K562 (cell line): ENCODE measurements around the gene EFCAB13. TPM values are rescaled to one million over a fixed set of nuclear protein-coding genes. Genes with fewer than 3 reads are reported as not detected.
A peak's percentile ranks its signal among the peaks of the same experiment; 100 is the strongest.

Experiments used
- BCOR ChIP-seq: fragments of 450-650 bp; IDR thresholded peaks from 2 replicates; pipeline ENCODE4 v1.6.1; 2016
- CTBP1 ChIP-seq: fragments of 450-650 bp; IDR thresholded peaks from 2 replicates; pipeline ENCODE4 v1.6.1; 2016; ENCODE audit warnings: borderline replicate concordance
- FOXK1 ChIP-seq: sonication (generic); formaldehyde crosslinking; IDR thresholded peaks from 2 replicates; pipeline ENCODE4 v1.8.0; 2022; ENCODE audit warnings: missing genetic modification reagents, mild to moderate bottlenecking, borderline replicate concordance
- FOXK2 ChIP-seq, 2 experiments: fragments of 450-650 bp; IDR thresholded peaks in 1 of 2; conservative IDR thresholded peaks in 1 of 2; 2 replicates each; pipeline ENCODE4 v1.6.1; 2016; ENCODE audit warnings: low read depth in 2 of 2, mild to moderate bottlenecking in 1 of 2
- IRF9 ChIP-seq: fragments of 450-650 bp; IDR thresholded peaks from 2 replicates; pipeline ENCODE4 v1.6.1; 2016; ENCODE audit warnings: missing biosample characterization, missing genetic modification characterization
- KDM5B ChIP-seq: fragments of 200-600 bp; sonication (generic); IDR thresholded peaks from 2 replicates; pipeline ENCODE4 v1.6.1; 2012; ENCODE audit warnings: low read depth, mild to moderate bottlenecking, moderate library complexity, low read length, control low read depth, inconsistent platforms; ENCODE audit not compliant: insufficient replicate concordance
- MTA2 ChIP-seq: fragments of 450-650 bp; IDR thresholded peaks from 2 replicates; pipeline ENCODE4 v1.6.1; 2016; ENCODE audit warnings: low read depth
- RAD21 ChIP-seq, 2 experiments: fragments of 250-450 bp in 1 of 2; fragments of 450-650 bp in 1 of 2; sonication (Bioruptor Pico) in 1 of 2; formaldehyde crosslinking in 1 of 2; IDR thresholded peaks in 1 of 2; conservative IDR thresholded peaks in 1 of 2; 2 replicates each; pipeline versions ENCODE4 v1.4.0 to v1.8.0; 2020 to 2022; ENCODE audit warnings: mild to moderate bottlenecking in 2 of 2, moderate library complexity in 1 of 2
- RBBP5 ChIP-seq: fragments of 200-600 bp; sonication (generic); IDR thresholded peaks from 2 replicates; pipeline ENCODE4 v1.6.1; 2012; ENCODE audit warnings: borderline replicate concordance, mild to moderate bottlenecking, low read length, control low read depth, inconsistent platforms; ENCODE audit not compliant: insufficient read depth, poor library complexity, severe bottlenecking
- ZBTB17 ChIP-seq: fragments of 450-650 bp; formaldehyde crosslinking; IDR thresholded peaks from 2 replicates; pipeline ENCODE4 v1.4.0; 2020; ENCODE audit warnings: mild to moderate bottlenecking
- ZFP36 ChIP-seq: fragments of 150-350 bp; IDR thresholded peaks from 2 replicates; pipeline ENCODE4 v1.6.1; 2018; ENCODE audit warnings: low read length, low read depth; ENCODE audit not compliant: partially characterized antibody
- ZNF3 ChIP-seq: fragments of 250-450 bp; sonication (Bioruptor Pico); IDR thresholded peaks from 2 replicates; pipeline ENCODE4 v1.5.0; 2021; ENCODE audit warnings: mild to moderate bottlenecking, moderate library complexity
- ZNF316 ChIP-seq: fragments of 450-650 bp; IDR thresholded peaks from 2 replicates; pipeline ENCODE4 v1.6.1; 2016
- ZNF639 ChIP-seq, 2 experiments: fragments of 200-800 bp in 1 of 2; sonication (Bioruptor generic) in 1 of 2; sonication (generic) in 1 of 2; formaldehyde crosslinking in 1 of 2; IDR thresholded peaks in 1 of 2; conservative IDR thresholded peaks in 1 of 2; 2 replicates each; pipeline versions ENCODE4 v1.5.0 to v1.6.1; 2016 to 2020; ENCODE audit warnings: missing compliant biosample characterization in 1 of 2, missing genetic modification characterization in 1 of 2, missing genetic modification reagents in 1 of 2
- ZNF766 ChIP-seq: fragments of 200-800 bp; sonication (Bioruptor generic); conservative IDR thresholded peaks from 2 replicates; pipeline ENCODE4 v1.6.1; 2016; ENCODE audit warnings: missing genetic modification characterization, missing compliant biosample characterization
- polyA plus RNA-seq, 8 experiments: library from polyadenylated mRNA; depleted of rRNA in 4 of 8; stranded (reverse) in 5 of 8; unstranded in 3 of 8; fragments of >200 nt; fragmentation: Nextera tagmentation in 2 of 8; fragmentation: Illumina TruSeq in 1 of 8; extraction: Ambion mirVana in 2 of 8; extraction: Trizol in 1 of 8; gene quantifications; 2 replicates each; pipeline versions ENCODE4 v1.2.1 to v1.2.3, GENCODE V29; 2011 to 2014; ENCODE audit warnings: inconsistent platforms in 1 of 8, missing spikeins in 1 of 8
- total RNA-seq, 7 experiments: library from RNA; depleted of rRNA in 6 of 7; stranded (reverse); fragments of >200 nt in 6 of 7; fragmentation: Illumina TruSeq in 2 of 7; extraction: Trizol in 2 of 7; gene quantifications; 2 replicates each; pipeline versions ENCODE4 v1.2.1 to v1.2.3, GENCODE V29; 2011 to 2021; ENCODE audit warnings: low replicate concordance in 1 of 7
- TF ChIP-seq, protein P1 (sequence below): fragments of 200-800 bp; sonication (Bioruptor generic); IDR thresholded peaks from 2 replicates; pipeline ENCODE4 v1.6.1; 2017; ENCODE audit warnings: missing genetic modification characterization, missing compliant biosample characterization
- TF ChIP-seq, protein P2 (sequence below): sonication (generic); formaldehyde crosslinking; IDR thresholded peaks from 2 replicates; pipeline ENCODE4 v1.9.0; 2022; ENCODE audit warnings: mild to moderate bottlenecking, missing genetic modification reagents
- TF ChIP-seq, protein P3 (sequence below): fragments of 250-450 bp; sonication (Bioruptor Pico); IDR thresholded peaks from 2 replicates; pipeline ENCODE4 v1.4.0; 2020; ENCODE audit warnings: mild to moderate bottlenecking, moderate library complexity, borderline replicate concordance

The EFCAB13 gene
- total and polyA plus RNA-seq, 9 of the 15 experiments (the other 6 are each of a cell fraction or from before 2014, with no cell fraction given), result 0.32 to 1.3 (median 0.95) TPM

- TF ChIP-seq, protein P1, sequence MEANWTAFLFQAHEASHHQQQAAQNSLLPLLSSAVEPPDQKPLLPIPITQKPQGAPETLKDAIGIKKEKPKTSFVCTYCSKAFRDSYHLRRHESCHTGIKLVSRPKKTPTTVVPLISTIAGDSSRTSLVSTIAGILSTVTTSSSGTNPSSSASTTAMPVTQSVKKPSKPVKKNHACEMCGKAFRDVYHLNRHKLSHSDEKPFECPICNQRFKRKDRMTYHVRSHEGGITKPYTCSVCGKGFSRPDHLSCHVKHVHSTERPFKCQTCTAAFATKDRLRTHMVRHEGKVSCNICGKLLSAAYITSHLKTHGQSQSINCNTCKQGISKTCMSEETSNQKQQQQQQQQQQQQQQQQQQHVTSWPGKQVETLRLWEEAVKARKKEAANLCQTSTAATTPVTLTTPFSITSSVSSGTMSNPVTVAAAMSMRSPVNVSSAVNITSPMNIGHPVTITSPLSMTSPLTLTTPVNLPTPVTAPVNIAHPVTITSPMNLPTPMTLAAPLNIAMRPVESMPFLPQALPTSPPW (CRISPR knock-in tag), result peak; percentile 50
- peak; percentile 54 for TF ChIP-seq KDM5B
- TF ChIP-seq ZNF3 (CRISPR knock-in tag), result no peak
- peak; percentile 78 to 86; a peak in 3 of 4 replicates for TF ChIP-seq FOXK2 (conservative IDR thresholded peaks at IDR 0.05 in 1 of 2, IDR thresholded peaks at IDR 0.05 in 1 of 2; ENCODE audit: low read depth in 2 of 2)
- peak; percentile 32 for TF ChIP-seq ZFP36
- peak; percentile 54 for TF ChIP-seq RBBP5
- peak; percentile 26; the same call in 1 of the 2 replicates for TF ChIP-seq ZNF766 (CRISPR knock-in tag)
- TF ChIP-seq, protein P2, sequence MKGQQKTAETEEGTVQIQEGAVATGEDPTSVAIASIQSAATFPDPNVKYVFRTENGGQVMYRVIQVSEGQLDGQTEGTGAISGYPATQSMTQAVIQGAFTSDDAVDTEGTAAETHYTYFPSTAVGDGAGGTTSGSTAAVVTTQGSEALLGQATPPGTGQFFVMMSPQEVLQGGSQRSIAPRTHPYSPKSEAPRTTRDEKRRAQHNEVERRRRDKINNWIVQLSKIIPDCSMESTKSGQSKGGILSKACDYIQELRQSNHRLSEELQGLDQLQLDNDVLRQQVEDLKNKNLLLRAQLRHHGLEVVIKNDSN (CRISPR knock-in tag), result 0 out of 2 replicates have a peak, but pooled peaks have one; percentile 21
- peak; percentile 85 for TF ChIP-seq CTBP1
- 0 out of 4 replicates have a peak, but pooled peaks of 1 of the 2 experiments have one; percentile 13 for TF ChIP-seq RAD21 (CRISPR knock-in tag; conservative IDR thresholded peaks at IDR 0.05 in 1 of 2, IDR thresholded peaks at IDR 0.05 in 1 of 2)
- TF ChIP-seq FOXK1, result no peak
- peak; percentile 40; the same call in 1 of the 2 replicates for TF ChIP-seq BCOR
- peak in 1 of 2 experiments; percentile 83; a peak in 2 of 4 replicates for TF ChIP-seq ZNF639 (CRISPR knock-in tag; conservative IDR thresholded peaks at IDR 0.05 in 1 of 2, IDR thresholded peaks at IDR 0.05 in 1 of 2)
- 0 out of 2 replicates have a peak, but pooled peaks have one; percentile 17 for TF ChIP-seq MTA2
- TF ChIP-seq ZNF316, result peak; percentile 82
- peak; percentile 65 for TF ChIP-seq ZBTB17 (CRISPR knock-in tag)
- TF ChIP-seq, protein P3, sequence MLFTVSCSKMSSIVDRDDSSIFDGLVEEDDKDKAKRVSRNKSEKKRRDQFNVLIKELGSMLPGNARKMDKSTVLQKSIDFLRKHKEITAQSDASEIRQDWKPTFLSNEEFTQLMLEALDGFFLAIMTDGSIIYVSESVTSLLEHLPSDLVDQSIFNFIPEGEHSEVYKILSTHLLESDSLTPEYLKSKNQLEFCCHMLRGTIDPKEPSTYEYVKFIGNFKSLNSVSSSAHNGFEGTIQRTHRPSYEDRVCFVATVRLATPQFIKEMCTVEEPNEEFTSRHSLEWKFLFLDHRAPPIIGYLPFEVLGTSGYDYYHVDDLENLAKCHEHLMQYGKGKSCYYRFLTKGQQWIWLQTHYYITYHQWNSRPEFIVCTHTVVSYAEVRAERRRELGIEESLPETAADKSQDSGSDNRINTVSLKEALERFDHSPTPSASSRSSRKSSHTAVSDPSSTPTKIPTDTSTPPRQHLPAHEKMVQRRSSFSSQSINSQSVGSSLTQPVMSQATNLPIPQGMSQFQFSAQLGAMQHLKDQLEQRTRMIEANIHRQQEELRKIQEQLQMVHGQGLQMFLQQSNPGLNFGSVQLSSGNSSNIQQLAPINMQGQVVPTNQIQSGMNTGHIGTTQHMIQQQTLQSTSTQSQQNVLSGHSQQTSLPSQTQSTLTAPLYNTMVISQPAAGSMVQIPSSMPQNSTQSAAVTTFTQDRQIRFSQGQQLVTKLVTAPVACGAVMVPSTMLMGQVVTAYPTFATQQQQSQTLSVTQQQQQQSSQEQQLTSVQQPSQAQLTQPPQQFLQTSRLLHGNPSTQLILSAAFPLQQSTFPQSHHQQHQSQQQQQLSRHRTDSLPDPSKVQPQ, result no peak
- 0 out of 2 replicates have a peak, but pooled peaks have one; percentile 13 for TF ChIP-seq IRF9 (tag)
Observed at GRCh38 chr17:47275245-47275984, 48.3 kb upstream of the EFCAB13 start (continued).
